GM23338 (cell line): ENCODE data around the gene OR1I1. TPM values are rescaled to one million over a fixed set of nuclear protein-coding genes. Genes with fewer than 3 reads are reported as not detected.

Source experiments
- ETS1 ChIP-seq: IDR thresholded peaks from 2 replicates; pipeline ENCODE4 v1.6.1; 2016; ENCODE audit warnings: antibody characterized with exemption
- EZH2phosphoT487 ChIP-seq: fragments of 200-600 bp; sonication (generic); IDR thresholded peaks from one replicate; pipeline ENCODE4 v1.8.1; 2018; ENCODE audit warnings: antibody characterized with exemption; ENCODE audit not compliant: unreplicated experiment
- JUNB ChIP-seq: IDR thresholded peaks from one replicate; pipeline ENCODE4 v1.6.1; 2016; ENCODE audit warnings: antibody characterized with exemption; ENCODE audit not compliant: unreplicated experiment
- NANOG ChIP-seq: IDR thresholded peaks from 2 replicates; pipeline ENCODE4 v1.6.1; 2016; ENCODE audit warnings: antibody characterized with exemption, borderline replicate concordance
- POLR2AphosphoS5 ChIP-seq: IDR thresholded peaks from 2 replicates; pipeline ENCODE4 v1.6.1; 2016; ENCODE audit warnings: antibody characterized with exemption, low read depth
- REST ChIP-seq: IDR thresholded peaks from one replicate; pipeline ENCODE4 v1.6.1; 2018; ENCODE audit warnings: antibody characterized with exemption; ENCODE audit not compliant: unreplicated experiment
- STAT1 ChIP-seq: IDR thresholded peaks from one replicate; pipeline ENCODE4 v1.6.1; 2016; ENCODE audit warnings: antibody characterized with exemption; ENCODE audit not compliant: unreplicated experiment
- ZNF114 ChIP-seq: fragments of 250-450 bp; sonication (Bioruptor Pico); IDR thresholded peaks from 2 replicates; pipeline ENCODE4 v1.5.0; 2020; ENCODE audit warnings: mild to moderate bottlenecking, moderate library complexity
- ZNF331 ChIP-seq: fragments of 250-450 bp; sonication (Bioruptor Pico); IDR thresholded peaks from 2 replicates; pipeline ENCODE4 v1.5.0; 2020; ENCODE audit warnings: low read depth, mild to moderate bottlenecking, moderate library complexity
- ZNF462 ChIP-seq: fragments of 250-450 bp; sonication (Bioruptor Pico); IDR thresholded peaks from 2 replicates; pipeline ENCODE4 v1.5.0; 2020; ENCODE audit warnings: mild to moderate bottlenecking, moderate library complexity
- polyA plus RNA-seq: library from polyadenylated mRNA; unstranded; fragments of >200 nt; fragmentation: Nextera tagmentation; extraction: Ambion mirVana; gene quantifications from 2 replicates; pipeline ENCODE4 v1.2.1, GENCODE V29; 2016
- total RNA-seq: library from RNA; depleted of rRNA; stranded (reverse); fragments of >200 nt; shearing (Covaris generic); gene quantifications from 2 replicates; pipeline ENCODE4 v1.2.3, GENCODE V29; 2014

OR1I1 gene
- total and polyA plus RNA-seq, 2 experiments from 2014 or later, result not detected

- TF ChIP-seq ZNF462 (no peak), NANOG (no peak), ZNF331 (CRISPR knock-in tag) (no peak), STAT1 (no peak), ZNF114 (CRISPR knock-in tag) (no peak), ETS1 (no peak), REST (no peak), JUNB (no peak), POLR2AphosphoS5 (no peak), EZH2phosphoT487 (no peak)
Measured at GRCh38 chr19:15098460-15098859, 16.4 kb downstream of the OR1I1 start (continued).
